Ovary (tissue), 3 donors: ENCODE measurements around the gene TSSK6.

Experiments
- POLR2A ChIP-seq: fragments of 450-650 bp; IDR thresholded peaks from one replicate; pipeline ENCODE4 v1.6.1; 2017; ENCODE audit warnings: antibody characterized with exemption, mild to moderate bottlenecking, moderate library complexity
- TF ChIP-seq, protein P1 (sequence below), 3 donors: fragments of 450-650 bp in 2 of 3; fragments of 200-600 bp in 1 of 3; IDR thresholded peaks; one replicate each; pipeline versions ENCODE4 v1.5.1 to v1.8.0; 2016 to 2022; ENCODE audit warnings: antibody characterized with exemption in 3 of 3, mild to moderate bottlenecking in 1 of 3
- donor health status: DM: no; HTN: no; CAD: no.

DNA sequence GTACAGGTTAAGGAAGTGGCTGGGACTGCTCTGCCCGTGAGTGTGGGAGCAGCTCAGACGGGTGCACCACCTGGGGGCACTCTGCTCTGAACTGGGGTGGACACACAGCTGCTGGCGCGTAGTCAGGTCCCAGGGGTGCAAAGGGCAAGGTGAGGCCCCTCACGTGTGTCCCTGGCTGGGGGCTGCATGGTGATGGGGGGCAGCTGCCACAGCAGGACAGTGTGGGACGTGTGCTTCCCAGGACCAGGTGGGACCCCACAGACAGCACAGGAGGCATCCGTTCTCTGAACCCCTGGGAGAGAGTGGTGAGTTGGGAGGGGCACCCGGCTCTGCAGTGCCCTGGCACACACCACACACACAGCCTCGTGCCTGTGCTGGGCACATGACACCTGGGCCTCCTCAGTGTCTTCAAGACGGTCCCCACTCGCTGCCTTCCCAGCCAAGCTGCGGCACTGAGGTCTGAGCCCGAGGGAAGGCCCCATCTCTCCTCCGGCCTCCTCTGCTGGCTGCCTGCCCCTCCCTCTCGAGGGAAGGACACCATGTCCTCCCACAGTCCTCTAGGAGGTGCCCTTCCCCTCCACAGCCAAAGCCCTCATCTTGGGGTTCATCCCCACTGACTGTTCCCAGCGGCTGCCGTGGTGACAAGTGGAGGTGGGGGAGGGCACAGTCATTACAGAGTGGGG lies 47.5 kb upstream of the TSSK6 start:
- TF ChIP-seq, protein P1, sequence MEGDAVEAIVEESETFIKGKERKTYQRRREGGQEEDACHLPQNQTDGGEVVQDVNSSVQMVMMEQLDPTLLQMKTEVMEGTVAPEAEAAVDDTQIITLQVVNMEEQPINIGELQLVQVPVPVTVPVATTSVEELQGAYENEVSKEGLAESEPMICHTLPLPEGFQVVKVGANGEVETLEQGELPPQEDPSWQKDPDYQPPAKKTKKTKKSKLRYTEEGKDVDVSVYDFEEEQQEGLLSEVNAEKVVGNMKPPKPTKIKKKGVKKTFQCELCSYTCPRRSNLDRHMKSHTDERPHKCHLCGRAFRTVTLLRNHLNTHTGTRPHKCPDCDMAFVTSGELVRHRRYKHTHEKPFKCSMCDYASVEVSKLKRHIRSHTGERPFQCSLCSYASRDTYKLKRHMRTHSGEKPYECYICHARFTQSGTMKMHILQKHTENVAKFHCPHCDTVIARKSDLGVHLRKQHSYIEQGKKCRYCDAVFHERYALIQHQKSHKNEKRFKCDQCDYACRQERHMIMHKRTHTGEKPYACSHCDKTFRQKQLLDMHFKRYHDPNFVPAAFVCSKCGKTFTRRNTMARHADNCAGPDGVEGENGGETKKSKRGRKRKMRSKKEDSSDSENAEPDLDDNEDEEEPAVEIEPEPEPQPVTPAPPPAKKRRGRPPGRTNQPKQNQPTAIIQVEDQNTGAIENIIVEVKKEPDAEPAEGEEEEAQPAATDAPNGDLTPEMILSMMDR (IDR thresholded peaks at IDR 0.05): no peak
- TF ChIP-seq POLR2A: no peak
